Activated T-cell treated with anti-CD3 and anti-CD28 coated beads, Interleukin-2, amount 50 U/mL, for 1 hour (primary cell): ENCODE results near the gene ASAP3.

ENCODE experiments used
- DNase-seq: peaks from one replicate; pipeline ENCODE4 v3.0.0-alpha.2; 2020

Gene ASAP3

DNA sequence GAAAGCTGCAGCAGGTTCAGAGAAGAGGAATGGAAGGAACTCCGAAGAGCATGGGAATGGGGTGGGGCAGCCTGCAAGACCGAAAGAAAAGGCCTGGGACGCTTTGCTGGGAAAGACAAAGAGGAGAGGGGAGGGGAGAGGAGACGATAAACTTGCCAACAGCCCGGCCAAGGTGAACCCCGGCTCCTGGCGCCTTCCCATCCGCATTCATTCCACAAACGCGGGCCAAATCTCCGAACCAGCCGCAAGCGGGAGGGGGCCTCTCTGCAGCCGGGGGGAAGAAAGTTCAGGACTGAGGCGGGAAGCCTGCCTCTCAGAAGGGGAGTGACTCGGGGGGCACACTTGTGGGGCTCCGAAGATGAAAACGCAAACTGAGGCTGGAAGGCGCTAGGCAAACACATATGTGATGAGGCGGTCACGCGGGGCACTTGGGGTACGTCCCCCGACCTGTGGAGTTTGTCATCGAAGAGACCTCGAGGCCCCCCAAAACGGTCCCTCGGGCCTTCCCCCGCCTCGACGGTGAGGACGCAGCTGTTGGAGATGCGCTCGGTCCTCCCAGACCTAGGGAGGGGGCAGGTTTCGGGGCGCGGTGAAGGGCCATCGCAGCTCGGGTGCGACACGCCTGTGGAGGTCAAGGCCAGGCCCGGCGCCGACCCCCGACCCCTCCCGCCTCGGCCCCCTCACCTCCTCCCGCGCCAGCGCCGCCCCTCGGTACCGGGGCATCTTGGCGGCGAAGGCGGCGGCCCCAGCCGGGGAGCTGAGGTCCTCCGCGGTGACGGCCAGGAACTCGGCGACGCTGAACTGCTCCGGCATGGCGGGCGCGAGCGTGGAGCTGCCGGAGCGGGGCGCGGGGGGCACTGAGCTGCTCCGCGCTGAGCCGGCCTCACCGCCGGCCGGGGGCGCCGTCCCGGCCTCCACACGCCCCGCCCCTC lies at the start of gene ASAP3:
Gene ASAP3 (minus strand): TSS at position 859 of the 932 bp plus-strand sequence. CDS start 46 bp downstream, at position 813.
- peak; percentile 19 for DNase-seq

GRCh38 chr1:23533246-23534023 lies 49.5 kb upstream of the ASAP3 start:
- DNase-seq: no peak

GRCh38 chr1:23531562-23532094 lies 47.6 kb upstream of the ASAP3 start:
- no peak for DNase-seq

- peak; percentile 79 for DNase-seq
These were observed 47.0 kb upstream of the ASAP3 start, which contains the start of gene E2F2 for GRCh38 chr1:23530747-23531561. TSS of gene E2F2 (minus strand) at chr1:23531233. CDS start at chr1:23530793, 440 bp downstream.

DNA sequence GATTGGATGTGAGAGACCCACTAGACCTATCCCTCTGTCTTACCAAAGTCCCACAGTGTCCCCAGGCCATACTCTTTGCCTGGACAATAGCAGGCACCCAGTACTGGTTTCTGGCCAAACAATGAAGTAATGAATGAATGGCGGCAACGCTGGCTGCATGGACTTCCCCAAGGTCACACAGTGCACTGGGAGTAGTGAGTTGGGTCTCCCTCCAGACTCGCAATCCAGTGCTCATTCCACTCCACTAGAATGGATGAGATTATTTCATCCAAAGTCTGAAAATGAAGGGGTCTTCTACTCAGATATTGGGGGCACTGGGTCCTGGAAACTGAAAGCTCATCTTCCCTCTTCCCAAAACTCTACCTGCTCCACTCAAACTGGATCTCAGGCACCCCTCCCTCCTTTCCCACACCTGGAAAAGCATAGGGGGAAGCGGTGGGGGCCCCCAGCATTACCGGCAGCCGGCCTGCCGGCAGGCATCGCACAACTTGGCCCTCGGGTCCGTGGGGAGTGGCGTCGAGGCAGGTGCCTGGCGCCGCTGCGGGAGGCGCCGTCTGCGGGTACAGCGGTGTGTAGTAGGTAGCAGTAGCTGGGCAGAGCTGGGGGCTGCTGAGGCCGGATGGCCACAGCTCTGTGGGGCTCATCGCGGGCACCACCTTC lies 46.2 kb upstream of the ASAP3 start:
- peak; percentile 31 for DNase-seq

DNA sequence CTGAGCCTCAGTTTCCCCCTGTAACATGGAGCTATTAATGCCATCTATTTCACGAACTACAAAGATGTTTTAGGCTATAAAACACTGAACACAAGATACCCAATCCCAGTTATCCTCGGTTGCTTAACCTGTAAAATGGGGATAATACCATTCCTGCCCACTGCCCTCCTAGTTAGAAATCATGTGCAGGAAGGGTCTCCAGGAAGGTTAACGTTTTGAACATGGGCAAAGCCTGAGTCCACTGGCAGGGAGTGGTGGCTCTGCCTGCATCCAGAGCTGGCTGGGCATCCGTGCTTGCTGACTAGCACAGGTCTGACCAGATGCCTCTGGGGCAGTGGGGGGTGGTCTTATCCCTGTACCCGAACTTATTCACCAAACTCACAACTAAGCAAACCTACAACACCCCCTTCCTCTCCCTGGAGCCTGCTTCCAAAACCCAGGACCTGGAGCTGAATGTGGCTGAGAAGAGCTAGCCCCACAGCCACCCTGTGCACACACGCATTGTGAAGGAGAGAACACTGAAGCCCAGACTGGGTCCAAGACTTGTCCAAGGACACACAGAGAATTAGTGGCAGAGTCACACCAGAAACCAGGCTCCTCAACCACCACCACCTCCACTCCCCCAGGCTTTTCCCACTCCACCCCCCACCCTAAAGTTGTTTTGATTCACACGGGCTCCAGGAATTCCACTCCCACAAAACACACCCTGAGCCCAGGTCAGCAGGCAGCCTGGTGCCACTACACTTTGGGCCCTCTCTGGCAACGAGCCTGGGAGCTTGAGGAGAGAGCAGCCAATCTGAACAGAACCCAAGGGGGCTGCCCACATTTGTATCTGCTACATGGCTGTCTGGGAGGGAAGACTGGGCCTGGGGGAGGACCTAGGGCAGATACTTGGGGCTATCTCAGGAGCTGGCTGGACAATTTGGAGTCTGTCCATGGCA lies 45.4 kb upstream of the ASAP3 start:
- no peak for DNase-seq

DNA sequence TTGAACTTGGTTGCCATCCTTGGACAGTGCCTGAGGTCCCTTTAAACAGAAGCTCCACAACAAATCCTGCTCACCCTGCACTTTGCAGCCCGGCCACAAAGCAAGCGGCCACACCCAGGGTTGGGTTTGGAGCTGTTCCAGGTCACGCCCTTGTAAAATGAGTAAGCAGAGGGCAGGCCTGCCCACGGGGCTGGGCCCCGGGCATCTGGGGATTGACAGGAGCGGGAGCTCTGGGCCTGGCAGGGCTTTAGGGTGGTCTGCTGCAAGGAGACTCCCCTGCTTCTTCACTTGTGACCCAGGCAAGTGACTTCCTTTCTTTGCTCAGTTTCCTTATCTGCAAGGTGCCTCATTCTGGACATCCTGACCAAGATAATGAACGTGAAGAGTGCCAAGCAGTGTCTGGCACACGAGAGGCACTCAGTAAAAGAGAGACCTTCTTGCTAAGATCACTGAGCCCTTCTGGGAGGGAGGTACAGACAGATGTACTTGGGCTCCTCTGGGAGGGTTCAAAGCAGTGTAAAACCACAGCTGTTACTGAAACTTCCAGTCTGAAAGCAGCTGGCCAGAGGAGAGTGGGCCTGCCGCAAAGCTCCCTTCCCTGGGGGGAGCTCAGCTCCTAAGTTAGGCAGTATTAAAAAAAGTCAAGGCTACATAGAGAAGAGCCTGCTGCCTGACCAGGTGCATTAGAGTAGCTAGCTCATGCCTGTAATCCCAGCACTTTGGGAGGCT lies 44.4 kb upstream of the ASAP3 start:
- peak; percentile 83 for DNase-seq

- no peak for DNase-seq
These were observed 43.9 kb upstream of the ASAP3 start for GRCh38 chr1:23527900-23528249.

GRCh38 chr1:23527366-23527765 lies 43.4 kb upstream of the ASAP3 start:
- DNase-seq: no peak

DNA sequence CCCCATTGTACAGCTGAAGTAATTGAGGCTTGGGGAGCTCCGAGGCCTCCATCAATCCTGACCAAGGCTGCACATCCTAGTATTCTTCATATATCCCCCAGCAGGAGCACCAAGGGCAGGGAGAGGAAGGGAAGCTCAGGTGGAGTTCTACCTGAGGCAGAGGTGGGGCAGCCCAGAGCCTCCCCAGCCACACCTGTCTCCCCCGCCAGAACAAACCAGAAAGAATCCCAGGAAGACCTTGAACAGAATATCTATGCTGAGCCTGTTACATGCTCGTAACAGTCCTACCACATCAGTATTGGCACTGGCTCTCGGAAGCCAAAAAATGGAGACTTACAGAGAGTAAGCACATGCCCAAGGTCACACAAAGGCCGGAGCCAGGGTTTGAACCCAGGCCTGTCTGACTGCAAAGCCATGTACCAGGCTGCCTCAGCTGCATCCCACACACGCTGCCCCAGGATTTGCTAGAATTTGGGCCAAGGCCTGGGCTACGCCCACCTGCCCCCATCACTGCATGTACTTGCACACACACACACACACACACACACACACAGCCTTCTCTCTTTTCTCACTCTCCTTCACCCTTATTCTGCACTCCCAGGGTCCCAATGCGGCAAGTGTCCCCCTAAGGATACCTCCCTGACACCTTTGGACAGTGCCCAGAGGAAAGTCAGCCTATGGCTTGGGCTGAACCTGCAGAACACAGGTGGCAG lies 42.5 kb upstream of the ASAP3 start:
- no peak for DNase-seq

DNA sequence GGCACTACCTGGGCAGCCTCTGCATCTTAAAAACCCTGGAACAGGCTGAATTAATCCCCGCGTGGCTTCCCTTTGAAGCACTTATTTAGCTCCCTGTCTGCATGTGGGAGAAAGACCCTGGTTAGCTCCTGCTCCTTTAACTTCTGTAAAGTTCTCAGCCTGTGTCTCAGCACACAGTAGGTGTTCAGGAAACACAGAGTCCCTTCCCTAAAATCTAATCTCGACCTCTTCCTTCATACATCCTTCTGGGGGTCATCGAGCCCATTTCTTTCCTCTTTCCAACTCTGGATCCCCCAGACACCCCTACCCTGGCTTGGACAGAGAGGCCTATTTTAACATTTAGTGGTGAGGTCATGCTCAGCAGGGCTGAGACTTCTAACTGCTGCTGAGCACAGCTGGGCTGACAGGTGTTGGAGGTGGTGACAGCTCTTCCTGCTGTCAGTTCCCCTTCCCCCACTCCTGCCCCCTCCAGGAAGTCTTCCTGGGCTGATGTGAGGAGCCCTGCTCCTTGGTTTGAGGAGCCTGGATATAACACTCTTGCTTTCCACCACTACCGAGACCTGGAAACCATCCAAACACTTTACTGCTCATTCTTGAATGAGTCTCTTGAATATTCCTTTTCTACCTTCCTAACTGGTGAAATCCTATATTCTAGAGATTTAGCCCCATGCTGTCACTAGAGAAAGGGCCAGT lies 41.7 kb upstream of the ASAP3 start:
- DNase-seq: no peak

DNA sequence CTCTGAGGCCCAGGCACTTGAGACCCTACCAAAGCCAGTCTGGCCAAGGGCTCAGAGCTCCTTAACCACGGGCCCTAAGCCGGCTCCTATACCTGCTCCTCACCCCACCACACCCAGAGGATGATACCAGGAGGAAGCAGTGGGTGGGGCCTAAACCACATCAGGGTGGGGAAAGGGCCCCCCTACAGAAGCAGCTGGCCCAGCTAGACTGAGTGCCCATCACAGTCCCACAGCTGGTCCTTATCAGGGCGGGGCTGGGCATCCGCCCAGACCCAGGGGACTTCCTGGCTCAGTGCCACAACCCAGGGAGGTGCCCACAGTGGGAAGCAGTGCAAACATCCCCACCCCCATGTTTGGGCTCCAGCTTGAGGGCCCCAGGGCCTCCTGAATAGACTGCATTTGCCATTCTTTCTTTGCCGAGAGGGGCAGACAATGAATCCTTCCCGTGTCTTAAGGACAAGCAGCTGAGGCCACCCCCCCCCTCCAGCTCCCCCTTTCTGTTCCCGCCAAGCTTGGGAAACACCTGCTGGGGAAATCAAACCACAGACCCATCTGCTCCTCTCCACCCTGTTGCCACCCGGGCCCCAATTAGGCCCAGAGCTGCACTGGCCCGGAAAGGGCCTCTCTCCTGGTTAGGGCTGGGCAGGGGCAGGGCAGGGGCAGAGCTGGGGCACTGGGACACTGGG lies 40.9 kb upstream of the ASAP3 start:
- peak; percentile 42 for DNase-seq

DNA sequence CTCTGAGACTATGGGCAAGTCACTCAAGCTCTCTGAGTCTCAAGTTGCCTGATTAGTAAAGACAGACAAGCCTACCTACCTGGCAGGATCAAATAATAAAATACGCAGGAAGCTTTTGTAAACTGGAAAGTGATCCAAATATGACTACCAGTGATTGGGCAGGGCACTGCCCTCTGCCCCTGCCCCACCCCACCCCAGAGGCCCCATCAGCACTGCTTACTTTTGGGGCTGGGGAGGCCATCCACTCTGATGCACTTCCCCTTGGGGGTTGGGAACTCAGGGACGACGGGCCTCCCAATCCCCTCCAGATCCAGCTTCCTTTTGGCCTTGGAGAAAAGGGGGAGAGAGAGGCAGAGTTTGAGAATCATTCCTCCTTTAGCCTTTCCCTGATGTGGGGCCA lies 40.2 kb upstream of the ASAP3 start:
- DNase-seq: no peak

GRCh38 chr1:23522244-23522982 lies 38.4 kb upstream of the ASAP3 start:
- no peak for DNase-seq

DNA sequence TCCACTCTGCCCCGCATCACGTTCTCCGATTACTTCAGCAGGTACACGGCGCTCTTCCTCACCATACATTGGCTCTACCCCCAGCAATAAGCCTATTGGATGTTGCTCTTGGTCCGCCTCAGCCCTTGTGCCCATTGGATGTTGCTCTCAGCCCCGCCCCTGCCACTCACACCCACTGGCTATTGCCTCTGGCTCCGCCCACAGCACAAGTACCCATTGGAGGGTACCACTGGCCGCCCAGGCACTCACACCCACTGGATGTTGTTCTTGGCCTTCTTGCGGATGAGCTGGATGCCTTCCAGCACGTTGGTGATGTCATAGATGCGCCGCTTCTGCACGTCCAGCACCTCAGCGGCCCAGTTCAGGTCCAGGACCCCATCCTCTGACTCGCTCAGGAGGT lies 37.6 kb upstream of the ASAP3 start:
- DNase-seq: no peak

DNA sequence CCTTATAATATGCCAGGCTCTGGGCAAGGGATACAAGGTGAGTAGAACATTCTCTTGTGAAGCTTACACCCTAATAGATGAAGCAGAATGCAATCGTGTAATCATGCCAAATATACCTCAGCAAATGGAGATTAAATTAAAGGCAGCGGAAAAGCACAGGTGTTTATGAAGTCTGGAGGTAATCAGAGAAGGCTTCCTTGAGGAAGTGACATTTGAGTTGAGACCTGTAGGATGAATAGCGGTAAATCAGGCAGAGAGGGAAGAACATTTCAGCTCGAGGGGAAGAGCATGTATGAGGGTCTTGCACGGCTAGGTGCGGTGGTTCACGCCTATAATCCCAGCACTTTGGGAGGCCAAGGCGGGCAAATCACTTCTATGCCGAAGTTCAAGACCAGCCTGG lies 33.6 kb upstream of the ASAP3 start:
- no peak for DNase-seq

DNA sequence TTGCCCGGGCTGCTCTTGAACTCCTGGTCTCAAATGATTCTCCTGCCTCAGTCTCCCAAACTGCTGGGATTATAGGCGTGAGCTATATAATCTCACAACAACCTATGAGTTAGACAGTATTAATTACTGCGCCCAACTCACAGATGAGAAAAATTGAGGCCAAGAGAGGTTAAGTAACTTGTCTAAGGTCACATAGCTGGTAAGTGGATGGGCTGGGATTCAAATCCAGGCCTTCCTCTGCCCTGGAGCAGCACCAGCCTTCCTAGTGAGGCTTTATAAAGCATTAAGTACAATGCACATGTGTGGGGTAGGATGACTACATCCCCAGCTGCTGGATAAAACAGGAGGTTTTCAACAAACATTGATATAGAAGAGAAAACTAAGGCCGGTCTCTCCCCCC lies 31.9 kb upstream of the ASAP3 start:
- no peak for DNase-seq
